HuH-7 (cell line): ENCODE results near the gene ELMO1.
A peak's percentile ranks its signal among the peaks of the same experiment; 100 is the strongest.

ENCODE experiments used
- DNase-seq: peaks from one replicate; pipeline ENCODE4 v3.0.0; 2011; ENCODE audit warnings: low spot score

The ELMO1 gene

DNA sequence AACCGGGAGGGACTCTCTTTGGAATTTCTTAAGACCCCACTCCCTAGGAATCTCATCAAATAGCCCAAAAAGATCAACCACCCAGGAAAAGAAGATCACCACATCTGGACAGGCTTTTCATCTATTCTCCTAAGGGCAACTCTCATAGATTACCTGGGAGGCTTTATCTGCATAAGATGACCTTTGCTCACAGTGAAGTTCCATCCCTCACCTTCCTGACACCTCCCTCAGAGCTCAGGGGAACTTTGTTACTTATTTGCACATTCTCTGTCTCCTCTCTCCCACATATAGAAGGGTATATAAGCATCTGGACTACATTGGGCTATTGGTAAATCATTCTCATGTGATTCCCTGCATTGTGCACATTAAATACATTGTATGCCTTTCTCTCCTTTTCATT, 80.1 kb downstream of the ELMO1 start:
- DNase-seq, result no peak

DNA sequence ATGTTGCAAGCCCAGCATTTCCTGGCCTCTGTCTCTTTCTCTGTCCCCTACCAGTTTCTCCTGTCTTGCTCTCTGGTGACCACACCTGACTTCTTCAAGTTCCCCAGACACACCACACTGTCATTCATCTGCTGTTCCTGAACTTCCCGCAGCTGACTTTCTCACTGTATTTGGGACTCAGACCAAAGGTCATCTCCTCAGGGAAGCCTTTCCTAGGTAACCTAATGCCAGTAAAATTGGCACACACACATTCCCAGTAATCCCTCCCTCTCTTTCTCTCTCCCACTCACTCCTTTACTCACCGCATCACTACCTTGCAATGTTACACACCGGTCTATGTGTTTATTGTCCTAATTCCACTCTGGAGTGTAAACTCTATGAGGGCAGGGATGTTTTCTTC, 81.7 kb downstream of the ELMO1 start:
- no peak for DNase-seq

DNA sequence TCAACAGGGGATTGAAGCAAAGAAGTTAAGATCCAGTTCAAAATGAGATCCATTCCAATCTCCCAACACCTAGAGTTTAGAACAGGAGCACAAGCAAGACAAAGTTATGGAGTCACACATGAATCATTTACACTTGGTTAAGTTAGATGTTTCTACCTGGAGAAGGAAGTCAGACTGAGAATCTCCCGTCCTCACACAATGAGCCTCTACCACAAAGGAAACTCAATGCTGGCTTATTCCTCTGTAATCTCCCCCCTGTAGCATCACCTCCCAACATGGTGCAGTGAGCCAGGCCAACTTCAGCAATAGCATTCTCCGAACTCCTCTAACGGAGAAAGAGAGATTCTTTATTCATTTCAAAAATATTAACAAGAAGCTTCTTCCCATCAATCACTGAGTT, 82.2 kb downstream of the ELMO1 start:
- DNase-seq, result no peak

DNA sequence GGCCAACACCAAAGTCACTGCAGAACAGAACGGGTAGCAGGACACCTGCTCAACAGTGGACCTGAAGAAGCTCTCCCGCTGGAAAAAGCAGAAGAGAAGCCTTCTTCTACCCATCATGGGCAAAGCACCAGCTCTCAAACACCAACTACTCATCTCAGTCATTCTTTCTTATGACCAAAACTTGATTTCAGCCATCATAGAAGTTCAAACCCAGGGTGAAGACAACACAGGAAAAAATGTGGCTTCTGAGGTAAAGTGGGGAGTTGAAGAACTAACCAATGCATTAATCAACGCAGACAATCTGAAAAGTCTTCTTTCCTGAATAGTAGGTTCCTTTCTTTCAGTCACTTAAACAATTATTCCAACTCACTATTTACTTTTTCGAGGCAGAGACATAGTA, 83.3 kb downstream of the ELMO1 start:
- DNase-seq, result no peak

DNA sequence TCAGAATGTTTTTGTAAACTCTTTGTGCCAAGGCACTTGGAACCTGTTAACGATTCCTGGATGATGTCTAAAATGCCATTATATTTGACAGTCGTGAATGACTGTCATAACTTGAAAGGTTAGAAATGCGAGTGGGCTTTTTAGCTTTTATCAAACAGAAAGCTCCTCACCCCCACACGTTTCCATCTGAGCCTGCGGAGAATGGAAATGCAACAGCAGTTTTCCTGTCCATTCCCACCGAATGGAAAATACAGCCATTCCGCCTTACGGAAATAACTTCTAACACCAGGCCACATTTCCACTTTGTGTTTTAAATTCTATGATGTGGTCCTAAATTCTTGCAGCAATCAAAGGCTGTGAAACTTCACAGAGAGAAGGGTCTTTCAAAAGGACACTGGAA, 83.8 kb downstream of the ELMO1 start:
- DNase-seq, result no peak

DNA sequence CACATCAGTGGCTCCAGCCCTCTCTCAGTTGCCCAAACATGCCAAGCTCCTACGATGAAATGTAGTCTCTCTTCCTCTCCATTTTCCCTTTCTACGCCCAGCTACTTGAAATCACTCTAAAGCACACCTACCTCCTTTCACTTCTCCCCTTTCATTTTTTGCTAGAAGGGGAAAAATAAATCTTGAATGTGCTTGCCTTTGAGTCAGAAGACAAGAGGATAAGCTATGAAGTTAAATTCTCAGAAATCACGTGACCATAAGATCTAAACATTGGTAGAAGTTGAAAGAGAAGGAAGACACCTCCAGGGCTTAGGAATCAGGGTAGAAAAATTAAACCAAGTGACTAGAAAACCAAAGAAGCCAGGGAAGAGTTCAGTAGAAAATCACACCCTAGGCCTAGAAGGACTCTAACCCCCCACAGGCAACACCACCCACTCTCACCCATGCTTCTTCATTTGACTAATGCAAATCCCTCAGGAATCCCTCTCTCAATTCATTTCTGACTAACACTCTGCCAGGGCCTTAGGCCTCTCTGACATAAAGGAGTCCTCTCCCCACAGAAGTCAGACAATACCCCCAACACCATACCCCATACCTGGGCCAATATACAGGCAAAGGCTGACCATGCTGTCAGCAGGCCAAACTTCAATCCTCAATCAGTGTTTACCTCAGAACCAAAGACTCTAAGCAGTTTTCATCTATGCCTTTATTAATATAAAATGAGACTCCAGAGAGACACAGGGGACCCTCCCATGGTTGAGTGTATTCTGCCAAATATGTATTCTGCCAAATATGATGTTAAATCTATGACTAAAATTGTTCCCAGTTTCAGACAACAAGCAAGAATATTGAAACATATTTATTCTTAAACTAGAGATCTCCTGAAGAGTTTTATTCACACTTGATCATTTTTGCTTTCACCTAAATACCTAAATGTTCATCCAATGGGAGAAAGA, 84.8 kb downstream of the ELMO1 start:
- DNase-seq, result no peak

DNA sequence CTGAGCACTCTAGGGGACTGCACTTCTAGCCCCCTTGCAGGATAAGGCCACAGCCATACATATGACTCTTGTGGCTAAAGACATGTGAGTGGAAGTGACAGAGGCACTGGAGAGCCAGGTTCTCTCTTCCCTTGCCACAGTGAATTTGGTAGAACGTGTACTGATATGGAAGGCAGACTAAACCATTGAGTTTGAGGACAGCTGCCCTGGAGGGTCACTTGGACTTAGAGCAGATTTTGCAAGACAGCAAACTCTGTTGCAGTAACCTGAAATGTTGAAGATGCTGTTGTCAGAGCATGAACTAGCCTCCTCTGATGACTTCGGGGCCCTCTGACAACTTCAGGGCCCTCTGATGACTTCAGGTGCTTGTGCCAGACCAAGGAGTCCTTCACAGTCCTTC, 85.9 kb downstream of the ELMO1 start:
- no peak for DNase-seq

DNA sequence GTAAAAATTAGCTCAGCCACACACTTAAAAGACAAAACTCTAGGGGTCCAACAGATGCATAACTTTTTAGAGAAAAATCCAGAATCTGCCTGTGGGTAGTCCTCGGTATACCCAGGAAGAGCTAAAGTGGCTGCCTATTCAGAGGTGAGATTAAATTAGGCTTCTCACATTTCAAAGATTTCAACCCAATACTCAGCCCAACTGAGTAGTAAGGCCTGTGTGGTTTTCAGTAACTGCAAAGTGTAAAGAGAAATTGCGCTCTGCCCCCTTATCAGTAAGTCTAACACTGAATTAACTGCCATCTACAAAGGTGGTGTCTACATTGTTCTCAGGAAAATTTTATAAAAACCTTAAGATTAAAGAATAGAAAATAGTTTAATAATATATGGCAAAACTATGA, 88.2 kb downstream of the ELMO1 start:
- no peak for DNase-seq

DNA sequence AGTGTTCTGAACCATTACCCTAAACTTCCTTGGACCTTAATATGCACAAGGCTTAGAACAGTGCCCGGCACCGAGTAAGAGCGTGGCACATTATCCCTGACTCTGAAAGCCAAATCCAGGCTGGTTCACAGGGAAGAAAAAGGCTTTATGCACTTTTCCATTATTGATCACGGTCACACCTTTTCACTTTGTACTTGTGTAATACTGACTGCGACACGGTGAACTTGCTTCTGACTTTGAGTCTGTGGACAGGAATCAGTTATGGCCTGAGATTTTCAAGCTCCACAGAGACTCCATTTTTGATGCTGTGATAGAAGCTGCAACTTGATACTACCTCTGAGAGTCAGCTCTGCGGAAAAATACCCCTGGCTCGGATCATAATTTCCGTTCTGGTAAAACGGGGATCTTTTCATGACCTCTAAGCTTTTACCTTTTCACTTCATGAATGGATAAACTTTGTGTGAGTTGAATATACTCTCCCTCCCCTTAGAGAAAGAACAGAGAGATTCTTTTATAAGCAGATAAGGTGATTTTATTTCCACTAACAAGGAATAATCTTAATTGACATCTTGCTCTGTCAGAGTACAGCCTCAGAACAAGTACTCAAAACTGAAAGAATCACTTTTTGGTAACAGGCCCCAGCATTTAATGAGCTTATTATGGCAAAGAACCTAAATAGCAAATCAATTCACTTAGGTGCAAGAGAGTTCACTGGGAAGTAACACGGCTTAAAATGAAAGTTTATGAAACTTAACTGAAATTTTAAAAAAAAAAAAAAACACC, 88.8 kb downstream of the ELMO1 start:
- no peak for DNase-seq

DNA sequence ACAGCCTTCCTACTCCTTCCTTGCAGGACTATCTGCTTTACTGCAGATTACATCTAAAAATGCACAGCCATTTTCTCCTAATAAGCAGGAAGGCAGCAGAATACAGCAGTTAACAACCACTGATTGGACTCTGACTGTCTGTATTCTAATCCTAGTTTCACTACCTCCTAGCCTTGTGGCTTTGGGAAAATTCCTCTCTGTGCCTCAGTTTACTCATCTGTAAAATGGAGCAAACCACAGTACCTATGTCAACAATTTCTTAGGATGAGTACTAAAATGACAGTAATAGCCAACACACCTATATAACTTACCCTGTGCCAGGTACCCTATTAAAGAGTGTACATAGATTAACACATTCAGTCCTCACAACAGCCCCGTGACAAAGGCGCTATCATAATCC, 89.5 kb downstream of the ELMO1 start:
- DNase-seq, result no peak

DNA sequence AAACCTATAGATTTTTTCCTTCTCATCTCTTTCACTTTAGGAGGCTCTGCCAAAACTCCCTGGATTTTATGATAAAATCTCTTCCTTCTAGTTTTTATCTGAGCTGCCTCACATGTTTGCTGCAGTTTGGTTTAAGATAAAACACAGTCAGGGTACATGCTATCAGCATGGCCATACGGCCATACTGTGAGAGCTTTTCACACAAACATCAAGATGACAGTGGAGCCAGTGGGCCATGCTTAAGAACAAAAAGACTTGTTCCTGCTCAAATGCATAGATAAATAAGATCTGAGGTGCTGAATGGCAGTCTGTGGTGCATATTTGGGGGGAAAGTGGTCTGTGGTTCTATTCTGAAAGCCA, 91.0 kb downstream of the ELMO1 start:
- DNase-seq, result no peak

DNA sequence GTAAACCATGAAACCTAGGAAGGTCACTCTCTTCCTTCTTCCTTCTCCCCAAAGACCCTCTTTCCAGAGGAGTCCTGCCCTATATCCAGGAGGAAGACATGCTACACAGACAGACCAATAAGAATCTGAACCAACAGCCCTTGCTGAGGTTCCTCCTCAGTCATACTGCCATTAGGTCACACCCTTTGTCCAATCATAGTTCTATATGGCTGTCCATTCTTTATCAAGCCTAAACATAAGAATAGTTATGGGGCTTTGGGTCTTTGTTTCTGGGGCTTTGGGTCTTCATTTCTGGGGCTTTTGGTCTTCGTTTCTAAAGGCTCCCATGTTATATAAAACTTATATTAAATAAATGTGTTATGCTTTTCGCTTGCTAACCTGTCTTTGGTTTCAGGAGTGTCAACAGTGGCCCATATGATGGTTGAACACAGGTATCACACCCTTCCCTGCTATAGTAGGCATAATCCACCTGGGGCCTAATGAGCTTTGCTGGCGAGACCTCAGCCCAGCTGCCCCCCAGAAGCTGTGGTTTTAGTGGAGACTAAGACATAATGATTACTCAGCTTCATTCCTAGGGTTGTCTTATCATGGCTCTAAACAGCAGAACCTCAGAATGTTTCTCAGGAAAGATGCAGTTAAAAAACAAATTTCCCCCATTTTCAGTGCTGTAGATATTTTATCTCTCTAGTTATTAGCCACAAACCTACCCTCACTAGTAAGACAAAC, 91.6 kb downstream of the ELMO1 start:
- no peak for DNase-seq

DNA sequence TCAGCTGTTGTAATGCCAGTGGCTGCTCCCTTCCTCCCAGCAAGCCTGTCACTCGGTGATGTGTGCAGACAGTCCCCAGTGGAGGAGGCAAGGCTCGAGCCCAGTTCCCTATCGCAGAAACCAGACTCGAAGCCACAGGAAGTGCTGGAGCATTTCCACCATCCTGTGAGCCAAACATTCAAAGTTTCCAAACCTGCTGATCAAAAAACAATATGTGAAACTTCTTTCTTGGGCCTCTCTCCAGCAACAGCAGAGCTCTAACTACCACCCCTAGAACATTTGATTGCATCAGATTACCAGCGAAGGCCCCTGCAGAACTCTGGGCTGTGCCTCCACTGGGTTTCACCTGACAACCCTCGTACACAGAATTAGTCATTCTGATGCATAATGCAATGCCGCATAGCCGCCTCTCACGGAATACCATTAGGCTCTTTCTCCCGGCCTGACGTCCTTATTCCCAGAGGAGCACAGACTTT, 94.0 kb downstream of the ELMO1 start:
- DNase-seq, result no peak

DNA sequence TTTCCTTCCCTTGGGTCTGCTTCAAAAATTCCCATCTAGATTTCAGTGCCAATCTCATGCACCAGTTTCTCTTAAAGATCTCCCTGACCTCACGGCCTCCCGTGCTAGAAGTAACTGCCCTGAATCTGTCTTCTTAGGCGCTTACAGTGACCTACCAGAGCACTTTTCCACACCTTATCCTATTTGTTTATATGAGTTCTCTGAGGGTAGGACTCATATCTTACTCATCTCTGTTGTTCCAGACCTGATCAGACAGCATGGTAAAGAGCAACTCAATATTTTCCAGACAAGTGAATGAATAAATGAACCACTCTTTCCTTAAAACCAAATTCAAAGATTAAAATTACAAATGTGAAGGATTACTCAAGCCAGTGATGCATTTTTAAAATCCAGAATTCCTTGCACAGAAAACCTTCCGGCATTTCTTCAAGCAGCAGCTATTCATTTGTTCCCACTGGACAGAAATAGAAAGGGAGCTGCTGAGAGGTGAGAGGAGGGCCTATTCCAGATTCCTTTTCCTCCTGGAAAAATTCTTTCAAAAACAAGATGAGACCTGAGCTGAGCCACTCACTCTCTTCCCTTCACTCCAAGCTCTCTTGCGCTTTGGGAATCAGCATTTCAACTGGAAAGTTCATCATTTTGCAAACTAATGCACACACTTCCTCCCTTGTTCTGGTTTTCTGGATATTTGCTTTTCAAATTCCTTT, 94.6 kb downstream of the ELMO1 start:
- no peak for DNase-seq

DNA sequence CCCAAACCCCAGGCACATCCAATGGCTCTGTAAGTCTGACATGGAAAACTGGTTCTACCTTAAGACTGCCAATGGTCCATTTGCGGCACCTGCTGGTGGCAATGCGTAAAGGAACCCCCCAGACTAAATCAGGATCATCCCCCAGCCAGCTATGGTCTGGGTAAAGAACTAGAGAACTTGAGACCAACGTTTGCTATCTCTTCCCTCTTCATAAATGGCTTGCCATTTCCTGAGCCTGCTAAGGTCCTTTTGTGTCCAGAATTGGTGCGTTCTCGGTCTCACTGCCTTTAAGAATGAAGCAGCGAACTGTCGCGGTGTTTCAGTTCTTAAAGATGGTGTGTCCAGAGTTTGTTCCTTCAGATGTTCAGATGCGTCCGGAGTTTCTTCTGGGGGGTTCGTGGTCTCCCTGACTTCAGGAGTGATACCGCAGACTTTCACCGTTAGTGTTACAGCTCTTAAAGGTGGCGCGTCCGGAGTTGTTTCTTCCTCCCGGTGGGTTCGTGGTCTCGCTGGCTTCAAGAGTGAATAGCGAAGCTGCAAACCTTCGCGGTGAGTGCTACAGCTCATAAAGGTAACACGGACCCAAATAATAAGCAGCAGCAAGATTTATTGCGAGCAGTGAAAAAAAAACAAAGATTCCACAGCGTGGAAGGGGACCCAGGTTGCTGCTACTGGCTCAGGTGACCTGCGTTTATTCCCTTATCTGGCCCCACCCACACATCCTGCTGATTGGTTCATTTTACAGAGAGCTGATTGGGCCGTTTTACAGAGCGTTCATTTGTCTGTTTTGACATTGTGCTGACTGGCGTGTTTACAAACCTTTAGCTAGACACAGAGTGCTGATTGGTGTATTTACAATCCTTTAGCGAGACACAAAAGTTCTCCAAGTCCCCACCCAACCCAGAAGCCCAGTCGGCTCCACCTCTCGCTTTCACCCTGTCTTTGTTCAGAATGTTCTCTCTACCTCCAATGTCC, 95.4 kb downstream of the ELMO1 start:
- peak; percentile 12 for DNase-seq

DNA sequence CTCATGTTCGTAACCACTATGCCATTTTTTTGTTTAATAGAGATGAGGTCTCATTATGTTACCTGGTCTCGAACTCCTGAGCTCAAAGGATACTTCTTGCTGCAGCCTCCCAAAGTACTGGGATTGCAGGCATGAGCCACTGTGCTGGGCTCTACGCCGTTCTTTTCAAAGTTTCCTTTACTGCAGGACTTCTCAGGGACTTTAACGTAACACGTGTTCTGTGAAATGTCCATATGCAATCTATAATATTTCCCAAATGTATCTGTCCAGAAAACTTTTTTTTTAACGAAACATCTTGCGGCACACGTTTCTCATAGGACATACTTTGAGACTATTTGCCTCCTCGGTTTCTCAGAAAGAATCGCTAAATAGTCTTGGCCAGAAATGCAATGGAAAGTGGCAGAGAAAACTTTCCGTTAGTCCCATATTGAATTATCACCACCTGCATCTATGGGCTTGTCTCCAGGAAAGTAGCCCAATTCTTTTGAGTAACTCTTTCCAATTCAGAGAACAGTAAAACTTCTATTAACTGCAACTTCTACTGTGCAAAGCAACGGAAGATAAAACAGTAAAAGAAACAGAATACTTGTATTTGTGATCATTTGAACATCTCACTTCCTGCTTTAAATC, 96.3 kb downstream of the ELMO1 start:
- DNase-seq, result no peak

DNA sequence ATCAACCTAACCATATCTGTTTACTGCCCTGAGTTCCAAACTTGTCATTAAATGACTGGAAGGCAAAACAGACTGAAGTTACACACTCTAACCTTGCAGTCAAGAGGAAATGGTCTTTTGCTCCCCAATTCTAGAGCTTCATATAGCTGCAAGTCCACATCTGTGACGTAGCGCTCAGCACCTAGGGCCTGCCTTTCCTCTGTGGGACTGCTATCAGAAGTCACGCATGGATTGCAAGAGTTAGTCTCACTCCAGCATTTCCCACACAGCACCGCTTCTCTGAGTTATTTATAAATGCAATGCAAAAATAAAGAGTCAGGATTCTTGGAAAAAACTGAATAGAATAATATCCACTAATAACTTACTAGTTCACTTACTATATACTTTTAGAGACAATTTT, 96.9 kb downstream of the ELMO1 start:
- no peak for DNase-seq

DNA sequence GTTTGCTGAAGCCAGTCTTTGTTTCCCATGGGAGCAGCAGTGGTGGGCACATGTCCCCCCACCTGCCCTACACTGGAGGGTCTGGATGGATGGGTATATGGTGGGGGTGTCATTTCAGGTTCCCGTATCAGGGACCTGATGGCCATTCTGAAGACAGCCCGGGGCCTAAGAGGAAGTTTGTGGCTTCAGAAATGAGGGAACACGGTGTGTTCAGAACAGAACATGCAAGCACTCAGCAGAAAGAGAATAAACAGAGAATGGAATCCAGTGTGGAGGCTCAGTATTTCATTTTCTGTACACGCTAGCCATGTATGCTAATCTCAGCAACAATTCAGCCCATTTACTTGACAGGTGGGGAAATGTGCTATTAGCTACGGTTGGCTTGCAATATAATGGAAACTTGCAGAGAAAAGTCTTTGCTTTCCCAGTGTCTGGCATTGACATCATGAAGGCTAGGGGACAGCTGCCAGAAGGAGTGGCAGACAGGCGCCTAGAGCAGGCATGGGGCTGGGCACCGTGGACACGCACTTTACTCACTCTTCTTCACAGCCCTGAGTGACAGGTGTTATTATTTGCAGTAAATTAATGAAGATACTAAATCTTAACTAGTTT, 98.6 kb downstream of the ELMO1 start:
- no peak for DNase-seq

DNA sequence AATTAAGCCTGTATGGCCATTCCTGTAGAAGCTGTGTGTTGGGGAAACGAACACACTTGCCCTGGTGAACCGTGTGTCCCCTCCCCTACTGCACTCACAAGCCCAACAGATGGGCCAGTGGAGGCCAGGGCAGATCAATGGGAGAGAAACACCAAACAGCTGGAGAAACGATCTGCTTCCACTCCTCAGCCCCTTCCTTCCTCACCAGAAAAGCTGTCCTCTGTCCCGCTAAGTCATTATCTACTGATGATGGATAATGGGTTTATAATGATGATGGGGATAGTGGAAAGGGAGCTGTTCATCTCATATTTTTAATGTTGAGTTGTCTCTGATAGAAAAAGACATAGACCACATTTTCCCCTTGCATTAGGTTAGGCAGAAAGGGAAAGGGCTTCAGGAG, 99.7 kb downstream of the ELMO1 start:
- DNase-seq, result no peak

DNA sequence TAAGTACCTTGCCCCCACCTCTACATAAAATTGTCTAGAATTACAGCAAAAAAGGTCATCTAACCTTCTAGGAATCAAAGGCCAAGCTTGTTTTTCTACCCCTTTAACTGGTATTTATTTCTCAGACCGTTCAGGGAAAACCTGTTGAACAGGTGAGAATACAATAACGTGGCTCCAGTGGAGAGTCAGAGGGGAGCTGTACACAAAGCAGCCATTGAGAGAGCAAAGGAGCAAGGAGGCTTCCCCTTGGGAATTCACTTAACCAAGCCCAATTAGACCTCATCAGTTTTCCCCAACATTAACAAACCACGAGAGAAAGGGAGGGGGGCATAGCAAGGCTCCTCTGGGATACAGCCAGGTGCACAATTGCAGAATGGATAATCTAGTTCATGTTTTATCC, 101.9 kb downstream of the ELMO1 start:
- no peak for DNase-seq
